ENCODE results near the gene CASP4.

DNA sequence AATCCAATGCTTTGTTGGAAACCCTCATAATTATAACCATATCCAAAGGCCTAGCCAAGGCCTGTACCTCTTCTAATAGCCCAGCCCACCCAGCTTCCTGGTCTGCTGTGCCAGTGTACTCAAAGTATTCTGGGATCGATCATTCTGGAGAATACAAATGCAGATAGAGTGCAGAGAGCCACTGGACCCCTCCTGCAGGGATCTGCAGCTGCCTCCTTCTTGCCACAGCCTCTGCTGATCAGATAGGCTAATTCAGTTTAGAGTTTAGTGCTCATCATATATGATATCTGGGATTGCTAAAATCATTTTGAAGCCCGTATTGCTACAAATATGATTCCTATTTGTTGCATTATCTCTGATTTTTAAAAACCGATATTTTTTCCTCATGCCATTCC is 37.1 kb upstream of the CASP4 start:
- TF ChIP-seq CTCF (IDR thresholded peaks at IDR 0.05): no peak
- no peak for TF ChIP-seq POLR2AphosphoS5 (IDR thresholded peaks at IDR 0.05)
- TF ChIP-seq POLR2A (IDR thresholded peaks at IDR 0.05): no peak
- no peak for TF ChIP-seq EP300 (IDR thresholded peaks at IDR 0.05)
